ENCODE data around the gene GPR161.

DNA sequence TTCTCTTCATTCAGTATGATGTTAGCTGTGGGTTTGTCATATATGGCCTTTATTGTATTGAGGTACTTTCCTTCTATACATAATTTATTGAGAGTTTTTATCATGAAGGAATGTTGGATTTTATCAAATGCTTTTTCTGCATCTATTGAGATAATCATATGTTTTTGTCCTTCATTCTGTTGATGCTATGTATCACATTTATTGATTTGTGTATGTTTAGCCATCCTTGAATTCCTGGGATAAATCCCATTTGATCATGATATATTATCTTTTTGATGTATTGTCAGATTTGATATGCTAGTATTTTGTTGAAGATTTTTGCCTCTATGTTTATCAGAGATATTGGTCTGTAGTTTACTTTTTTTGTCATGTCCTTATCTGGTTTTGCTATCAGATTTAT is 20.9 kb upstream of the GPR161 start:
- TF ChIP-seq POLR2A (IDR thresholded peaks at IDR 0.05; ENCODE audit: low read depth, low read length): no peak
- TF ChIP-seq TAF1 (IDR thresholded peaks at IDR 0.05; ENCODE audit: borderline replicate concordance, low read depth, low read length): no peak
